ENCODE results near the gene KLK4. TPM values are rescaled to one million over a fixed set of nuclear protein-coding genes. Genes with fewer than 3 reads are reported as not detected.

Gene KLK4
- total RNA-seq, 1 experiment from 2014 or later, result 0.84 TPM

GRCh38 chr19:50897191-50897607, 14.0 kb downstream of the KLK4 start:
- no peak overlapping the region for H3K9ac ChIP-seq (ENCODE audit: low read length)

More at GRCh38 chr19:50897191-50897607, 14.0 kb downstream of the KLK4 start:
- Histone ChIP-seq H2AFZ (ENCODE audit: low read depth, low read length, poor library complexity, severe bottlenecking) (no peak overlapping the region), H3K27ac (ENCODE audit: low read depth, low read length) (no peak overlapping the region), H4K20me1 (ENCODE audit: insufficient read depth) (no peaks in the 10 kb centered on the region), H3K4me1 (ENCODE audit: control insufficient read depth in 1 of 2, insufficient read depth in 2 of 2, low read length in 2 of 2) (peaks cover 4 to 15% of the 10 kb centered on the region in 2 experiments; a peak in 3 of 4 replicates), H3K79me2 (ENCODE audit: insufficient read depth, low read length) (no peaks in the 10 kb centered on the region), H3K36me3 (ENCODE audit: control insufficient read depth in 1 of 2, insufficient read depth in 2 of 2, low read length in 2 of 2) (no peaks in the 10 kb centered on the region), H3K4me3 (replicated peaks in 1 of 2; ENCODE audit: low read depth in 1 of 2, low read length in 2 of 2) (no peak overlapping the region), H3K9me3 (ENCODE audit: control insufficient read depth in 1 of 2, insufficient read depth in 1 of 2, low read depth in 1 of 2, low read length in 2 of 2) (no peaks in the 10 kb centered on the region), H3K4me2 (ENCODE audit: low read length) (0 out of 2 replicates have a peak overlapping the region, but pooled peaks have one; percentile 3), H3K9me2 (ENCODE audit: insufficient read depth) (no peaks in the 10 kb centered on the region), H3K27me3 (ENCODE audit: insufficient read depth, low read length) (no peaks in the 10 kb centered on the region)
- POLR2A ChIA-PET, result interaction anchor here (1.1 kb wide), 2 partner anchors 54 to 93 kb away, joined by 3 to 4 read pairs; no protein-coding TSS in a partner anchor
- no peak for ATAC-seq
- intact Hi-C loops (cut with micrococcal nuclease), result no loop called here
- no peak for DNase-seq (ENCODE audit: low read depth, low spot score)
- CTCF ChIA-PET, result interaction anchor here (1.1 to 1.2 kb wide), 2 partner anchors 12 to 120 kb away, joined by 3 to 4 read pairs; no protein-coding TSS in a partner anchor
- RAD21 ChIA-PET (ENCODE audit: low non-redundant PET in 1 of 2, low total read pairs in 2 of 2, uncharacterized antibody in 2 of 2, unreplicated experiment in 2 of 2), result no interaction called here
- TF ChIP-seq ZNF274 (IDR thresholded peaks at IDR 0.05; ENCODE audit: low read depth, low read length) (no peak), CEBPB (IDR thresholded peaks at IDR 0.05; ENCODE audit: low read depth) (no peak), MAX (IDR thresholded peaks at IDR 0.05) (no peak), YY1 (IDR thresholded peaks at IDR 0.05; ENCODE audit: extremely low read depth, insufficient replicate concordance, low read depth, low read length) (no peak), CTCF (IDR thresholded peaks at IDR 0.05 in 2 of 3, conservative IDR thresholded peaks at IDR 0.05 in 1 of 3; ENCODE audit: borderline replicate concordance in 1 of 3, insufficient read depth in 1 of 3, low read depth in 2 of 3, low read length in 2 of 3) (no peak), ATF3 (IDR thresholded peaks at IDR 0.05) (no peak), POLR2A (IDR thresholded peaks at IDR 0.05; ENCODE audit: borderline replicate concordance, extremely low read depth, insufficient read depth, insufficient read length) (no peak), POLR2AphosphoS5 (IDR thresholded peaks at IDR 0.05; ENCODE audit: low read depth, low read length) (no peak), EZH2phosphoT487 (IDR thresholded peaks at IDR 0.05; ENCODE audit: borderline replicate concordance) (no peak), REST (IDR thresholded peaks at IDR 0.05; ENCODE audit: low read depth) (no peak), SIN3A (IDR thresholded peaks at IDR 0.05; ENCODE audit: low read depth) (no peak), ELF1 (IDR thresholded peaks at IDR 0.05; ENCODE audit: borderline replicate concordance, low read depth) (no peak), FOSL1 (IDR thresholded peaks at IDR 0.05; ENCODE audit: low read depth) (no peak), SP1 (IDR thresholded peaks at IDR 0.05; ENCODE audit: low read depth) (no peak), TCF7L2 (IDR thresholded peaks at IDR 0.05; ENCODE audit: borderline replicate concordance, extremely low read depth, insufficient read depth, insufficient read length) (no peak), ZFX (IDR thresholded peaks at IDR 0.05) (no peak), RAD21 (IDR thresholded peaks at IDR 0.05; ENCODE audit: low read depth) (no peak), JUND (IDR thresholded peaks at IDR 0.05) (no peak), ZBTB33 (IDR thresholded peaks at IDR 0.05; ENCODE audit: extremely low read depth, insufficient replicate concordance, low read length) (no peak), EZH2 (IDR thresholded peaks at IDR 0.05) (no peak)
- BruUV-seq (replicated peaks), result no TSS peak
